HG02852 (cell line): ENCODE data around the gene CTDP1.
"Not testable (repeated sequence)": the region's sequence is repeated elsewhere in the genome, so short reads cannot be mapped to it uniquely, and the experiment has no call there.

ENCODE experiments used
- ATAC-seq: cut with Tn5 transposase; IDR thresholded peaks from one replicate; pipeline ENCODE4 v1.9.1; 2021; ENCODE audit warnings: mild to moderate bottlenecking, moderate library complexity; ENCODE audit not compliant: unreplicated experiment

Gene CTDP1

GRCh38 chr18:79681484-79682387 lies 2.1 kb downstream of the CTDP1 start:
- ATAC-seq, result no peak

- ATAC-seq, result no peak
Observed at GRCh38 chr18:79682481-79682880, 2.9 kb downstream of the CTDP1 start.

- no peak for ATAC-seq
Observed at GRCh38 chr18:79682894-79683625, 3.5 kb downstream of the CTDP1 start.

- ATAC-seq, result no peak
Observed at GRCh38 chr18:79683626-79684282, 4.2 kb downstream of the CTDP1 start.

GRCh38 chr18:79684283-79684631 lies 4.7 kb downstream of the CTDP1 start:
- ATAC-seq, result no peak

- no peak for ATAC-seq
Observed at GRCh38 chr18:79684787-79685186, 5.2 kb downstream of the CTDP1 start.

GRCh38 chr18:79685281-79685680 lies 5.7 kb downstream of the CTDP1 start:
- no peak for ATAC-seq

GRCh38 chr18:79685971-79686370 lies 6.4 kb downstream of the CTDP1 start:
- no peak for ATAC-seq

- ATAC-seq, result no peak
Observed at GRCh38 chr18:79687806-79688205, 8.2 kb downstream of the CTDP1 start.

GRCh38 chr18:79690071-79690470 lies 10.5 kb downstream of the CTDP1 start:
- ATAC-seq, result no peak

- ATAC-seq, result no peak
Observed at GRCh38 chr18:79690586-79691482, 11.2 kb downstream of the CTDP1 start.

- ATAC-seq, result no peak
Observed at GRCh38 chr18:79692056-79692455, 12.5 kb downstream of the CTDP1 start.

GRCh38 chr18:79692886-79693285 lies 13.3 kb downstream of the CTDP1 start:
- no peak for ATAC-seq

- no peak for ATAC-seq
Observed at GRCh38 chr18:79693561-79694205, 14.1 kb downstream of the CTDP1 start.

GRCh38 chr18:79694206-79694894 lies 14.7 kb downstream of the CTDP1 start:
- not testable (repeated sequence) for ATAC-seq

- no peak for ATAC-seq
Observed at GRCh38 chr18:79694895-79695213, 15.3 kb downstream of the CTDP1 start.

GRCh38 chr18:79695269-79695668 lies 15.7 kb downstream of the CTDP1 start:
- no peak for ATAC-seq

- no peak for ATAC-seq
Observed at GRCh38 chr18:79695856-79696850, 16.6 kb downstream of the CTDP1 start.
